HT-29 (cell line): ENCODE results near the gene LRRC27. TPM values are rescaled to one million over a fixed set of nuclear protein-coding genes. Genes with fewer than 3 reads are reported as not detected.

Source experiments
- DNase-seq: peaks from one replicate; pipeline ENCODE4 v3.0.0-alpha.2; 2015; ENCODE audit warnings: low spot score
- total RNA-seq: library from RNA; depleted of rRNA; stranded (reverse); fragments of >200 nt; shearing (Covaris generic); gene quantifications from 2 replicates; pipeline ENCODE4 v1.2.3, GENCODE V29; 2014

LRRC27 gene
- total RNA-seq, 1 experiment from 2014 or later = 3.3 TPM

DNA sequence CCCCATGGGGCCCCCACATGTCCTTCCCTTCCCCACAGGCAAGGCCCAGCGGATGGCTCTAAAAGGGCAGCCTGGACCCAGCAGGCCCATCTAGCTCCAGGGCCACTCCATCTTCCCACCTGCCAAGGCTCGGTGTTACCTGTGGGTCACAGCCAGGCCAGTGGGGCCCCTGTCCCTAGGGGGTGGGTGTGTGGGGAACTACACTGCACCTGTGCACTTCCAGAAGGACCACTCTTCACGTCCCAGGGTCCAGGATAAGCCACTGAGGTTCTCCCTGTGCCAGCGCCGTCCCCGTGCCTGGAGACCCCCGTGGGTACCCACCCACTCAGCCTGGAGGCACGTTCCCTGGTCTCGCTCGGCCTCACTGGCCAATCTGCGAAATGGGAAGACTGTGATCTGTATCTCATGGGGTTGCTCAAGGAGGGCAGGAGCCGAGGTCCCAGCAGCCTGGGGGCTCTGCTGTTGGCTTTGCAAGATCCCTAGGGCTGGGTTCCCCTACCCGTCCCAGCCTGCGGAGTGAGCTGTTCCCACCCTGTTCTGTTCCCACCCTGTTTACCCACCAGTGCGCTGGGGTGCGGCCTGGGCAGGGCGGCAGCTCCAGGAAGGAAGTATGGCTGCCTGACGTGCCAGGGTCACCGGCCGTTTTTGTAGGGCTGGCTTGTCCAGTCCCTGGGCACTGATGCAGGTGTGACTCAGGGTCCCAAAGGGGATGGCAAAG is 69.6 kb downstream of the LRRC27 start:
- peak; percentile 57 for DNase-seq

DNA sequence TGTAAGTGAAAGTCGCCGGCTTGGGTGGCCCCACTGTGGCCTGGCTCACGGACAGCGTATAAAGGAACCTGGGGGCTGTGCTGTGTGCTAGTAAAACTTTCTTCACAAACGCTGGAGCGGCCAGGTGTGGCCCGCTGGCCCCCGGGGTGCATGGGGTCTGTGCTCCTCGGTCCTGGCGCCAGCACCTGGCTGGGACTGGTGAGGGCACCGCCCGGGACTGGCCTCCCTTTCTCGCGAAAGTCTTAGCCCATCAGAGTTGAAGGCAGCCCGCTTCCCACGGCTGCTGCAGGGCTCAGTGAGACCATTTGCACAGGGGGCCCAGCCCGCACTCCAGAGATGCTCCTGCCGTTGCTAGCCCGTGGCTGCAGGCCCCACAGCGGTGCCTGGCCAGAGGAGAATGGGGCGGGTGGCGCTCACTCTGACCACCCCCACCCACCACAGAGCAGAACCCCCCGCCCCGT is 70.8 kb downstream of the LRRC27 start:
- DNase-seq = no peak

DNA sequence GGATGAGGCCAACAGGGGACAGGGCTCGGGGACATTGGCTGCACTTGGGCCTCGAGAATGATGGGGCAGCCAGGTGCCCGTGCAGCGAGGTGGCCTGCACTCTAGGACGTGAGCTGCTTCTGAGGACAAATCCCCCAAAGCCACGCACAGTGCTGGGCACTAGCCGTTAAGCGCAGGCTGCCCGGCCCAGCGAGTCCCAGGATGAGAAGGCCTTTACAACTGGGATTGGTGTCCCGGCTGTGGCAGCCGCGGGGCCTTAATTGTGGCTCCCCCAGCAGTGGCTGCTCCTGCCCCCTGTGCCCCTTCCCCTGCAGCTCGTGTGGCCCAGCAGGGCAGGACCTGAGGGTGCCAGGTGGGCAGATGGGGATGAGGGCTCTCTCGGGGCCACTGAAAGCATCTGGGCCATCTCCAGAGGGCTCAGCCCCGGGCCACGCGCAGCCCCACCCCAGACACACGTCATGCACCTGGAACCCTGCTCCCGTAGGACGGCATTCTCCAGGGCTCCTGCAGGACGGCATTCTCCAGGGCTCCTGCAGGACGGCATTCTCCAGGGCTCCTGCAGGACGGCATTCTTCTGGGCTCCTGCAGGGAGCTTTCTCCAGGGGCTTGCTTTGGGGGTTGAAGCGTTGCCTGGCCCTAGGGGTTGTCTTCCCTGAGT is 71.6 kb downstream of the LRRC27 start:
- peak; percentile 49 for DNase-seq

DNA sequence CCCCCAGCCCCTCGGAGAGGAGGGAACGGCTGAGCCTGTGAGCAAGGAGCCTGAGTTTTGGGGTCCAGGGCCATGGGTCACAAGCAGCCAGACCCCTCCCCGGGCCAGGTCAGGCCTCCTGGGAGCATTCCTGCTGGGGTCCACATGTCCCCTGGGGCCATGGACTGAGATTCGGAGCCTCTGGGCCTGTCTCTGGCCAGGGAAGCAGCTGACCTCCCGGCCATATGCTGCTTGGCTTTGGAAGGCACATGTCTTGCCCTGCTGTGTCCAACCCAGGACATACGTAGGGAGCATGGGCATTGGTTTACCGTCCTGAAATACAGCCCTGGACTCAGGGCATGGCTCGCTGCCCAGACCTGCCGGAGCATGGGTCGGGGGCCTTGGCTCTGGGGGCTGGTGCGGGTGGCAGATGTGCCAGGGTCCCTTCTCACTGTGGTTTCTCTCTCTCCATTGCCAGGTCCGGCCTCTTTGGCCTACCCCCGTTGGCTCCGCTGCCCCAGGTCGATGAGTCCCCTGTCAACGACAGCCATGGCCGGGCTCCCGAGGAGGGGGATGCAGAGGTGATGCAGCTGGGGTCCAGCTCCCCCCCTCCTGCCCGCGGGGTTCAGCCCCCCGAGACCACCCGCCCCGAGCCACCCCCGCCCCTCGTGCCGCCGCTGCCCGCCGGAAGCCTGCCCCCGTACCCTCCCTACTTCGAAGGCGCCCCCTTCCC is 72.3 kb downstream of the LRRC27 start:
- no peak for DNase-seq

DNA sequence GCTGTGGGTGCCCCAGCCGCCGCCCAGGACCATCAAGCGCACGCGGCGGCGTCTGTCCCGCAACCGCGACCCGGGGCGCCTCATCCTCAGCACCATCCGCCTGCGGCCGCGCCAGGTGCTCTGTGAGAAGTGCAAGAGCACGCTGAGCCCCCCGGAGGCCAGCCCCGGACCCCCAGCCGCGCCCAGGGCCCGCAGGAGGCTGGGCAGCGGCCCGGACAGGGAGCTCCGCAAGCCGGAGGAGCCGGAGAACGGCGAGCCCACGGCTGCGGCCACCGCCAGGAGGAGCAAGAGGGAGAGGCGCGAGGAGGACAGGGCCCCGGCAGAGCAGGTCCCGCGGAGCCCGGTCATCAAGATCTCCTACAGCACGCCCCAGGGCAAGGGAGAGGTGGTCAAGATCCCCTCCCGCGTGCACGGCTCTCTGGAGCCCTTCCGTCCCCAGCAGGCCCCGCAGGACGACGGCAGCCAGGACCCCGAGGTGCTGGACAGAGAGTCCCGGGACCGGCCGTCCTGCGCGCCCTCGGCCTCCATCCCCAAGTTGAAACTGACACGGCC is 73.0 kb downstream of the LRRC27 start:
- no peak for DNase-seq

DNA sequence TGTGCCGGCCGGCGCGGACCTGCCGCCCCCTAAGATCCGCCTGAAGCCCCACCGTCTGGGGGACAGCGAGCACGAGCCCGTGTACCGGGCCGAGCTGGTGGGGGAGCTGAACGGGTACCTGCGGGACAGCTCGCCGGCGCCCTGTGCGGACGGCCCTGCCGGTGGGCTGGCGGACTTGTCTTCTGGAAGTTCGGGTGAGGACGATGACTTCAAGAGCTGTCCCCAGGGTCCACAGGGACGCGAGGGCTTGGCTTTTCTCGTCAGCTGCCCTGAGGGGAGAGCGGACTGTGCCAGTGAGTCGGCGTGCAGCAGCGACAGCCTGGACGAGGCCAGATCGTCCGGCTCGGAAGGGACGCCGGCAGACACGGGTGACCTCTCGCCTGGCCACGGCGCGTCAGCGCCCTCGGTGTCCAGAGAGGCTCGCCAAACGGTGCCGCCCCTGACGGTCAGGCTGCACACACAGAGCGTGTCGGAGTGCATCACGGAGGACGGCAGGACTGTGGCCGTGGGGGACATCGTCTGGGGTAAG is 73.5 kb downstream of the LRRC27 start:
- DNase-seq = no peak

DNA sequence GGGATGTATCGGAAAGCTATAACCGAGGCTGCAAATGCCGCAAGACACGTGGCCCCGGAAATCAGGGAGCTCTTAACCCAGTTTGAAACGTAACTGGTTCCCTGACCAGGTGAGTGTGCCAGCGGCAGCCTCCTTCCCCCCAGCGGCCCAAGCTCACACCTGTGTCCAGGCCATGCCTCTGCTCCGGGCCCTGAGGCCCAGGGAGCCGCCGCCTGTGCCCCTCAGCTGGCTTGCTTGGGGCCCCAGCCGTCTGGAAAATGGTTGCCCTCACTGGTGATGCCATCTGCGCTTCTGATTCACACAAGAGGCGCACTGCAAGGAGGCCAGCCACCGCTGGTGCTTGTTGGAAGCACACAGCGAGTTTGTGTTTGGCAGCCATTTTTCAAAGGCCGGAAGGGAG is 74.2 kb downstream of the LRRC27 start:
- no peak for DNase-seq

DNA sequence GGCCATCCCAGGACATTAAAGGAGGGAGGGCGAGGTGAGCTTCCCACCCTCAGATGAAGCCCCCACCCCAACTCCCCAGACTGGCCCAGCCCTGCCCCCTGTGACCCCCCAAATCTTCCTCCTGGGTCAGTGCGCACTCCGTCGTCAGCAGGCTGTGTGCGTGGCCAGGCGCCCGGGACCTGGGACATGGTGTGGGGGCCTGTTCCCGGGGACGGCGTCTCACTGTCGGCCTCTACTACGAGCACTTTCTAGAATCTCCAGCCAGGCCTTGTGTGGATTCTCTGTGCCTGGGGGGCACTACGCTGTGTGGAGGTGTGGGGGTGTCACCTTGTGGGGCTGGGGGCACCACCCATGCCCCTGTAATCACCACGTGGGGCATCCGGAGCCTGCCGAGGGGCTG is 74.8 kb downstream of the LRRC27 start:
- DNase-seq = no peak

DNA sequence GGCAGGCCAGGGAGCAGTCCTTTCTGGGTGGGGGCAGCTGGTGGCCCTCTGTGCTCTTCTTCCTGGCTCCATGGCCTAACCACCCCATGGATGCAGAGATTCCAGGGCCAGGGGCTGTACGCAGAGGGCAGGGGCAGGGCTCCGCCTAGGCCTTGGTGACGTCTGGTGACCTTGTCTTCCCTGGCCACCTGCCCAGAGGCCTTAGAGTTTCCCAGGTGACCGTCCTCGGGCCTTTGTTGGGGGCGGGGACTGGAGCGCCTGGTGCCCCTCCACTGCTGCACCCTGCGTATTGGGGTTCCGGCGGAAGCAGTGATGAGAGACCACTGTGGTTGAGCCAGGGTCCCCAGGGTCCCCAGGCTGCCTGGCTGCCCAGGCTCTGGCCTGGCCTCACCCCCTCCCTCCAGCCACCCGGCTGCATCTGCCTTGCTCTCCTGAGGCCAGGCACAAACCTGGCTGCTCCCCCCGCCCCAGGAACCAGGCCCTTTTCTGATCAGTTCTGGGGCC is 75.3 kb downstream of the LRRC27 start:
- peak; percentile 89 for DNase-seq

DNA sequence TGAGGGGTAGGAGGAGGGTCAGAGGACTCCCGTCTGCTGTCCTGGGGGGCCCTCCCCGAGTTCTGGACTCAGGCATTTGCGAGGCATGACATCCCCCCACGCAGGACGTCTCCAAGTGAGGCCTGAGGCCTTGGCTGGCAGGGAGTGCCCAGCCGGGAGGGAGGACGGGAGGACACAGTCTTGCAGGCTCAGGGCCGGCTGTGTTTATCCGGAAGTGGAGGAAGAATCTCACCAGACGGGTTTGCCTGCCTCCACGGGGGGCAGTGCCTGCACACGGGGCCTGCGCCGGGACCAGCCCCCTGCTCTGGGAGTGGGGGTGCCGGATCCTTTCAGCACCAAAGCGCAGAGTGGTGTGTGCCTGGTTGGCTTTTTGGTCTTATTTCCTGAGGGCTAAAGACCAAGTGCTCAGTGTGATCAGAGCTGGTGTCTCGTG is 75.9 kb downstream of the LRRC27 start:
- peak; percentile 94 for DNase-seq

DNA sequence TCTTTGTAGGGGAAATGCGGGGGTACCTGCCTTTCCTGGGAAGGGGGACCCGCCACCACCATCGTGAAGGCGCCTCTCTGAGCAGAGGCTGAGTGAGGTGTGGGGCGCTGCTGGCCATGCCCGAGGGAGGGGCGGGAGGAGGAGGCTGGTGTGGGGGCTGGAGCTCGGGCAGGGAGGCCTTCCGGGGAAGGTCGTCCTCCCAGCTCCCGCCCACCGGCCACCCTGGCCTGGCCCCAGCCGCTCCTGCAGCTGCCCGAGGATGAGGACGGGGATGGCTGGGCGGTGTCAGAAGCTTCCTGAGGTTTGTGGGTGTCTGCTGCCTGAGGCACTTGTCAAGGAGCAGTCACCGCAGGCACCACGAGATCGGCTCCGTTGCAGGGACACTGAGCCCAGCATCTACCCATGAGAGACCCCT is 76.4 kb downstream of the LRRC27 start:
- peak; percentile 66 for DNase-seq

DNA sequence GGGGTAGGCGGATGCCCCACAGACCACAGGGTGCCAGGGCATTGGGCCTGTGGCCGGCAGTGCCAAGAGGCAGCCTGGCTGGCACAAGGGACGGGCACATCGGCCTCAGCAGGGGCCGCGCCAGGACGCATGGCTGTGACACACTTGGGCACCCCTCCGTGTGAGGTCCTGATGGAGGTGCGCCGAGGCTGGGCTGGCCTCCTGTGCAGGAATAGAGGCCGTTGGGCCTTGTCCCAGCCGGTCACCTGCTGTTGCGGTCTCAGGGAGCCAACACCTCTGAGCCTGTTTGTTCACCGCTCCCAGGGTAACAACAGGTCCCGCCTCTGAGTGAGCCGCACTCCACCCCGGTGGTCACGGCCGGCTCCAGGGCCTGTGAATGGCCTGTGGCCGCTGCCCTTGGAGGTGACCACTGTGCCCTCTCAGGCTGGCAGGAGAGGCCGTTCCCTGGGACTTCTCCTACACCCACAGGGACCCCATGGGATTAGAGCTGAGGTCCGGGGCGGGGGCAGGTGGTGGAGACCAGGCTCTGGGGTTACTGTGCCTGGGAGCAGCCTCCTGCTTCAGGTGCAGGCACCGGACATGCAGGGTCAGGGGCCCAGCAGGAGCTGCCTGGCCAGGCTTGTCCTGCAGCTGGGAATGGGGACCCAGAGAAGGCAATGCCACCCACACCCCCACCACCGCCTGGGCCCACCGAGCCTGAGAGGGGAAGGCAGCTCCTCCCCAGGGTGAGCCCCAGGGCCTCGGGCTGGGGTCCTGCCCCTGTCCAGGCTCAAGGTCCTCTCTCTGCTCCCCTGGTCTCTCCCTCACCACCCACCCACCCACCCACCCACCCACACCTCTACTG is 77.1 kb downstream of the LRRC27 start:
- DNase-seq = peak; percentile 86

DNA sequence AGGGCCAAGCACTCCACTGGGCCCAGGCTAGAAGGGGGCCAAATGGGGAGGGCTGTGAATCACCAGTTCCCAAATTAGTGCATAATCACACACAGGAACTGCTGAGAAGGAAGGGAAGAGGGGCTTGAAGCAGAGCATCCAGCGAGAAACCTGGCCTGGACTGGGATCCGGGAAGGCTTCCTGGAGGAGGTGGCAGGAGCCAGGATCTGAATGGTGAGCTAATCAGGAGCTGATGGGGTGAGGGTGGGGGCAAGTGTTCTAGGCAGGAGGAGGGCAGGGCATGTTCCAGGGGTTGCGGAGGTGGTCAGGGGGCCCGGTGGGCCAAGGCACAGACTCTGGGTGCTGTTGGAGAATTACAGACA is 77.7 kb downstream of the LRRC27 start:
- DNase-seq = no peak

DNA sequence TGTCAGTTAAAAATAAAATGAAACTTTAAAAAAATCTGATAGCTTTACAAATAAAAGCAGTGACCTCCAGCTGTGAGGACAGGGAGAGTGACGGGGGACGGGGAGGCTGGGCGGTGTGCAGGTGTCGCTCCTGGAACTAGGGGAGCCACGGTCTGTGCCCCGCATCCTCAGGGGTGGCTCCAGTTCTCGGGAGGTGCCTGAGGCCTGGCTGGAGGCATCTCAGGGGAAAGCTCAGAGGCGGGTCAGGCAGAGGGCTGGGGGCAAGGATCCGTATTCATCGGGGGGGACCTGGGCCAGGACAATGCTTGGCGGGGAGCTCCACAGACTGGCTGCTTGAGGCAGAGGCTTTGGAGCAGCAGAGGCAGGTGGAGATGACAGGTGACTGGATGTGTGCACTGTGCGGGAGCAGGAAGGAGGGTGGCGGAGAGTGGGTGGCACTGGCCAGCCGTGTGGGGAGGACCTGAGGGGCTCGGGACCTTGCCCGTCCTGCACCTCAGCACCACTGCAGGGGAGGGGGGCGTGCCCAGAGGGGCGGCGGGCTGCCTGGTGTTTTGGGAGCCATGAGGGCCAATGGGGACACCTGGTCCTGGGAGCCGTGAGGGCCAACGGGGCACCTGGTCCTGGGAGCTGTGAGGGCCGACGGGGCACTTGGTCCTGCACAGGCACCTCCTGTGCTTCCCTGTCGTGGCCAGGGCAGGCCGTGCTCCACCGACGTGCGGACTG is 78.2 kb downstream of the LRRC27 start:
- DNase-seq = no peak

DNA sequence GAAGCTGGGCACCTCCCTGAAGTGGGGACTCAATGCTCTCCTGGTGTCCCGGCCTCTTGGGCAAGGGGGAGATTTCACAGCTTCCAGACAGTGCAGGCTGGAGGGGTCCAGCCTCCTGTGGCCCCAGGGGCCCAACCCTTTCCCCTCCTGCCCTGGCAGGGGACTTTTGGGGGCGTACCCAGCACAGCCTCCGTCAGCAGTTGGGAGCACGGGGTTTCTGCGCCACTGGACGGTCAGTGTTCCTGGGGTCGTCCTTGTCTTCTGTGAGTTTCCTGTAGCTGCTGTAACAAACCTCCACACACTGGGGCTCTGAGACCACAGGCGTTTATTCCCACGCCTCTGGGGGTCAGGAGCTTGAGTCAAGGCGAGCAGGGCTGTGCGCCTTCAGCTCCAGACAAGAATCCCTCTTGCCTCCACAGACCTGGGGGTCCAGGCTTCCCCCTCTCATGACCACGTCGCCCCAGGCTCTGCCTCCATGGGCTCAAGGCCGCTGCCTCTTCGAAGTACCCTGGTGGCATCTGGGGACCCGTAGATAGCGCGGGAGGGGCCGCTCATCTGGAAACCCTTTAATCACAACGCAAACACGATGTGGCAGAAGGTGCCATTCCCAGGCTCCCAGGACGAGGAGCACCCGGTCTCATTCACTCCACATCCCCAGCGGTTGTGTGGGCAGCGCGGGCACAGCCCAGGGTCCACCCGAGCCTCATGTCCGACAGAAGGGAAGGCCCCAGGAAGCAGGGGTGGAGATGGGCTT is 79.0 kb downstream of the LRRC27 start:
- no peak for DNase-seq

DNA sequence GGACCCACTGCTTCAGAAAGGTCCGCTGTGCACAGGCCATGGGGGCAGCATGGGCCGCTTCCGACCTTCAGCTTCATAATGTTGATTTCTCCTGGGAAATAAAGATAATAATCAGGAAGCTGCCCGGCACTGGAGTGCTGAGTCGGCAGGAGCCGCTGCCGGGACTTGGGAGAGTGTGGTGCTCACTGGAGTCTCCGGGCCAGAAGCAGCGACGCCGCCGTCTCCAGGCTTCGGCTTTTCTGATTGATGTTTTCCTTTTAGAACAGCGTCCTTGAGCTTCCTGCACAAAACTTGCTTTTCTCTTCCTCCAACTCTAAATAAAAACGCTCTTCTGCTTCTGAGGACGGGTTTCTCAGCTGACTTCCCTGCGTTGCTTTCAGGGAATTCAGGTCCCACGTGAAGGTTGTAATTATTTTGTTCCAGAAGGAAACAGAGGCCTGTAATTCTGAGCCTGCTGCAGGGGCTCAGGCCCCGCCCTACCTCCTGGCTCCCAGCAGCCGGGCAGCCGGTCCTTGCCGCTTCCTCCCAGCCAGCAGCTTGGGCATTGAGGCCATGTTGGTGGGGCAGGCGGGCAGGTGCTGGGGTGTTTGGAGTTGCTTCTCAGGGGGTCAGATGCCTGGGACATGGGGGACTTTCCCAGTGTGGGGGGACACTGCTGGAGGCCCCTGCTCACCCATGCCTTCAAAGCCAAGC is 79.7 kb downstream of the LRRC27 start:
- DNase-seq = peak; percentile 66

DNA sequence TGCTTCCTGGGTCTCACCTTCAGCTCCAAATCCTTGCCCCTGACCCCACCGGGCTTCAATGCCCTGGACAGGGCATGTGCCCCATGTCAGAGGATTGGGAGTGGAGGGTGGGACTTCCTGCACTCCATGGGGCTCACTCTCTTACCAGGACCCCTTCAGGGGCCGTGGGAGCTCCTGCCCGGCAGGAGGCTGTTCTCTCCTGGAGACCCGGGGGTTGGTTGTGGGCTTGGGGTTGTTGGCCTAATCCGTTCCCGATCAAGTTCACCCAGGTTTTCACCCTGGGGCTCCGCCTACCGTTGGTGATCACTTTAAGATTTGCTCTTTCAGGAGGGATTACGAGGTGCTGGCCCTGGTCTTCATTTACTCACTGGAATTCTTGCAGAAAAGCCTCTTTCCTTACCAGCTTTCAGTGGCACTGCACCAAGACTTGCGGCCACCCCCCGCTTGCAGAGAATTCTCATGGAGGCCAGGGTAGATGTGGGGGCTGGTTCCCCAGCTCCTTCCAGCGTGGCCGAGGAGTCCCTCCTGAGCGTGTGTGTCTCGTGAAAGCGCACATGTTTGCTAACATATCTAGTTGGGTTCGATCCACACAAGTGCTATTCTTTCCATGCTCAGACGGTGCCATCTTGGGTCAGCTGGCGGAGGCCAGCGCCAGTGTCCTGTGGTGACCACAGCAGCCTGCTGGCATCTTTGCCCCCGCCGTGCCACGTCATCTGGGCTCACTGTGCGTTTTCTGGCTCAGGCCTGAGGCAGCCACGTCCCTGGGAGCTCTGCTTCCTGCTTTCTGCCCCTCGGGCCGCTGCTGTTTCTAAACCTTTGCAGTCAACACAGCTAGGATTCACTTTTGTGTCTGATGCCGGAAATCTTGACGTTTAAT is 80.6 kb downstream of the LRRC27 start:
- DNase-seq = no peak
